HEK293 (cell line): ENCODE results near the gene ARR3.

ENCODE experiments used
- CTCF ChIA-PET: fragments of 350-600 bp; formaldehyde crosslinking; extraction: SDS; loops from one replicate; lab custom pipeline; 2021; ENCODE audit warnings: antibody characterized with exemption; lab: Yijun Ruan, JAX
- POLR2A ChIA-PET: fragments of 300-600 bp; formaldehyde crosslinking; extraction: SDS; loops from one replicate; lab custom pipeline; 2020; ENCODE audit warnings: antibody characterized with exemption, inconsistent platforms; lab: Yijun Ruan, JAX
- H3K27ac ChIP-seq: fragments of 200-500 bp; sonication (Bioruptor generic); 2 replicates; pipeline ENCODE4 v1.5.1; 2014; ENCODE audit warnings: low read depth, low read length, control low read depth, inconsistent platforms; ENCODE audit errors: extremely low read depth
- H3K36me3 ChIP-seq, 2 experiments: fragments of 200-500 bp in 1 of 2; sonication (Bioruptor generic) in 1 of 2; 1 replicate in 1 of 2; 2 replicates in 1 of 2; pipeline ENCODE4 v1.5.1; 2014 to 2017; ENCODE audit warnings: inconsistent platforms in 2 of 2, low read length in 2 of 2; ENCODE audit not compliant: control insufficient read depth in 2 of 2, insufficient read depth in 1 of 2
- H3K4me1 ChIP-seq: fragments of 200-500 bp; sonication (Bioruptor generic); 2 replicates; pipeline ENCODE4 v1.5.1; 2014; ENCODE audit warnings: mild to moderate bottlenecking, low read length, inconsistent platforms; ENCODE audit not compliant: control insufficient read depth, insufficient read depth
- H3K4me3 ChIP-seq: 2 replicates; pipeline ENCODE4 v1.5.1; 2011; ENCODE audit warnings: low read depth, mild to moderate bottlenecking, control low read depth, low read length, moderate library complexity
- H3K9me3 ChIP-seq: fragments of 200-500 bp; sonication (Bioruptor generic); 2 replicates; pipeline ENCODE4 v1.5.1; 2014; ENCODE audit warnings: low read depth, low read length, inconsistent platforms; ENCODE audit not compliant: control insufficient read depth, insufficient read depth
- FEZF1 ChIP-seq: fragments of 450-650 bp; formaldehyde crosslinking; IDR thresholded peaks from 2 replicates; pipeline ENCODE4 v1.5.1; 2016; ENCODE audit warnings: missing biosample characterization, missing genetic modification characterization
- GFI1B ChIP-seq: fragments of 450-650 bp; formaldehyde crosslinking; IDR thresholded peaks from 2 replicates; pipeline ENCODE4 v1.5.1; 2016; ENCODE audit warnings: missing biosample characterization, missing genetic modification characterization
- KLF7 ChIP-seq: fragments of 450-650 bp; formaldehyde crosslinking; IDR thresholded peaks from 2 replicates; pipeline ENCODE4 v1.5.1; 2016; ENCODE audit warnings: missing biosample characterization, missing genetic modification characterization, borderline replicate concordance
- MEIS1 ChIP-seq: sonication (generic); formaldehyde crosslinking; IDR thresholded peaks from 2 replicates; pipeline ENCODE4 v1.8.1; 2022; ENCODE audit warnings: missing genetic modification reagents, mild to moderate bottlenecking, borderline replicate concordance
- PRDM1 ChIP-seq: fragments of 450-650 bp; formaldehyde crosslinking; IDR thresholded peaks from 2 replicates; pipeline ENCODE4; 2016; ENCODE audit warnings: missing biosample characterization, missing genetic modification characterization
- RBAK ChIP-seq: fragments of 450-650 bp; formaldehyde crosslinking; IDR thresholded peaks from 2 replicates; pipeline ENCODE4 v1.5.1; 2016; ENCODE audit warnings: missing biosample characterization, missing genetic modification characterization
- REPIN1 ChIP-seq: fragments of 450-650 bp; formaldehyde crosslinking; IDR thresholded peaks from 2 replicates; pipeline ENCODE4 v1.5.1; 2017; ENCODE audit warnings: missing biosample characterization, missing genetic modification characterization, low read depth
- SCRT2 ChIP-seq: fragments of 450-650 bp; formaldehyde crosslinking; IDR thresholded peaks from 2 replicates; pipeline ENCODE4 v1.5.1; 2016; ENCODE audit warnings: missing biosample characterization, missing genetic modification characterization
- TRIM28 ChIP-seq: IDR thresholded peaks from 2 replicates; pipeline ENCODE4 v1.6.1; 2011; ENCODE audit warnings: low read length, control low read depth, borderline replicate concordance
- ZBTB1 ChIP-seq: fragments of 450-650 bp; formaldehyde crosslinking; IDR thresholded peaks from 2 replicates; pipeline ENCODE4 v1.5.1; 2016; ENCODE audit warnings: missing biosample characterization, missing genetic modification characterization
- ZBTB21 ChIP-seq: fragments of 450-650 bp; formaldehyde crosslinking; IDR thresholded peaks from 2 replicates; pipeline ENCODE4 v1.5.1; 2017; ENCODE audit warnings: missing biosample characterization, missing genetic modification characterization
- ZBTB8A ChIP-seq: fragments of 450-650 bp; formaldehyde crosslinking; IDR thresholded peaks from 2 replicates; pipeline ENCODE4 v1.5.1; 2016; ENCODE audit warnings: missing biosample characterization, missing genetic modification characterization
- ZNF169 ChIP-seq: fragments of 450-650 bp; formaldehyde crosslinking; IDR thresholded peaks from 2 replicates; pipeline ENCODE4 v1.5.1; 2016; ENCODE audit warnings: missing biosample characterization, missing genetic modification characterization
- ZNF292 ChIP-seq: fragments of 450-650 bp; formaldehyde crosslinking; IDR thresholded peaks from 2 replicates; pipeline ENCODE4 v1.5.1; 2016; ENCODE audit warnings: low read depth, missing biosample characterization, missing genetic modification characterization, borderline replicate concordance
- ZNF600 ChIP-seq: fragments of 450-650 bp; formaldehyde crosslinking; IDR thresholded peaks from 2 replicates; pipeline ENCODE4 v1.5.1; 2016; ENCODE audit warnings: missing biosample characterization, missing genetic modification characterization
- ZNF610 ChIP-seq: fragments of 450-650 bp; formaldehyde crosslinking; IDR thresholded peaks from 2 replicates; pipeline ENCODE4 v1.5.1; 2016; ENCODE audit warnings: missing biosample characterization, missing genetic modification characterization, borderline replicate concordance
- ZNF624 ChIP-seq: fragments of 450-650 bp; formaldehyde crosslinking; IDR thresholded peaks from 2 replicates; pipeline ENCODE4 v1.5.1; 2017; ENCODE audit warnings: missing biosample characterization, missing genetic modification characterization
- ZNF654 ChIP-seq: fragments of 450-650 bp; formaldehyde crosslinking; IDR thresholded peaks from 2 replicates; pipeline ENCODE4 v1.5.1; 2016; ENCODE audit warnings: low read depth, missing biosample characterization, missing genetic modification characterization
- ZNF658 ChIP-seq: fragments of 450-650 bp; formaldehyde crosslinking; IDR thresholded peaks from 2 replicates; pipeline ENCODE4; 2016; ENCODE audit warnings: missing biosample characterization, missing genetic modification characterization
- ZNF664 ChIP-seq: fragments of 450-650 bp; formaldehyde crosslinking; IDR thresholded peaks from 2 replicates; pipeline ENCODE4 v1.5.1; 2016; ENCODE audit warnings: missing biosample characterization, missing genetic modification characterization
- ZNF776 ChIP-seq: fragments of 450-650 bp; formaldehyde crosslinking; IDR thresholded peaks from 2 replicates; pipeline ENCODE4 v1.5.0; 2017; ENCODE audit warnings: missing biosample characterization, missing genetic modification characterization, borderline replicate concordance
- TF ChIP-seq, protein P1 (sequence below): fragments of 450-650 bp; formaldehyde crosslinking; IDR thresholded peaks from 2 replicates; pipeline ENCODE4 v1.5.1; 2016; ENCODE audit warnings: missing biosample characterization, missing genetic modification characterization
- TF ChIP-seq, protein P2 (sequence below): fragments of 450-650 bp; formaldehyde crosslinking; IDR thresholded peaks from 2 replicates; pipeline ENCODE4 v1.5.1; 2016; ENCODE audit warnings: missing biosample characterization, missing genetic modification characterization
- TF ChIP-seq, protein P3 (sequence below): fragments of 450-650 bp; formaldehyde crosslinking; IDR thresholded peaks from 2 replicates; pipeline ENCODE4 v1.5.1; 2016; ENCODE audit warnings: missing biosample characterization, missing genetic modification characterization, borderline replicate concordance

The ARR3 gene

GRCh38 chrX:70254063-70254400 lies 14.1 kb upstream of the ARR3 start:
- no peaks in the 10 kb centered on the region; the same call in none of the 2 replicates for H3K9me3 ChIP-seq
- H3K4me3 ChIP-seq: no peak overlapping the region
- no peaks in the 10 kb centered on the region for H3K36me3 ChIP-seq
- no peaks in the 10 kb centered on the region for H3K4me1 ChIP-seq
- ChIA-PET POLR2A (no interaction called here), CTCF (interaction anchor here (0.7 to 1.4 kb wide), 3 partner anchors 9 to 121 kb away, joined by 3 read pairs; partner anchors contain the start of gene IGBP1)
- TF ChIP-seq SCRT2 (tag by site-specific recombination) (no peak), TRIM28 (no peak), KLF7 (no peak), ZBTB21 (tag by site-specific recombination) (no peak), ZNF600 (tag by site-specific recombination) (no peak), ZNF654 (tag by site-specific recombination) (no peak), ZNF658 (tag by site-specific recombination) (no peak), RBAK (tag by site-specific recombination) (no peak), ZNF664 (tag by site-specific recombination) (no peak)
- TF ChIP-seq, protein P1, sequence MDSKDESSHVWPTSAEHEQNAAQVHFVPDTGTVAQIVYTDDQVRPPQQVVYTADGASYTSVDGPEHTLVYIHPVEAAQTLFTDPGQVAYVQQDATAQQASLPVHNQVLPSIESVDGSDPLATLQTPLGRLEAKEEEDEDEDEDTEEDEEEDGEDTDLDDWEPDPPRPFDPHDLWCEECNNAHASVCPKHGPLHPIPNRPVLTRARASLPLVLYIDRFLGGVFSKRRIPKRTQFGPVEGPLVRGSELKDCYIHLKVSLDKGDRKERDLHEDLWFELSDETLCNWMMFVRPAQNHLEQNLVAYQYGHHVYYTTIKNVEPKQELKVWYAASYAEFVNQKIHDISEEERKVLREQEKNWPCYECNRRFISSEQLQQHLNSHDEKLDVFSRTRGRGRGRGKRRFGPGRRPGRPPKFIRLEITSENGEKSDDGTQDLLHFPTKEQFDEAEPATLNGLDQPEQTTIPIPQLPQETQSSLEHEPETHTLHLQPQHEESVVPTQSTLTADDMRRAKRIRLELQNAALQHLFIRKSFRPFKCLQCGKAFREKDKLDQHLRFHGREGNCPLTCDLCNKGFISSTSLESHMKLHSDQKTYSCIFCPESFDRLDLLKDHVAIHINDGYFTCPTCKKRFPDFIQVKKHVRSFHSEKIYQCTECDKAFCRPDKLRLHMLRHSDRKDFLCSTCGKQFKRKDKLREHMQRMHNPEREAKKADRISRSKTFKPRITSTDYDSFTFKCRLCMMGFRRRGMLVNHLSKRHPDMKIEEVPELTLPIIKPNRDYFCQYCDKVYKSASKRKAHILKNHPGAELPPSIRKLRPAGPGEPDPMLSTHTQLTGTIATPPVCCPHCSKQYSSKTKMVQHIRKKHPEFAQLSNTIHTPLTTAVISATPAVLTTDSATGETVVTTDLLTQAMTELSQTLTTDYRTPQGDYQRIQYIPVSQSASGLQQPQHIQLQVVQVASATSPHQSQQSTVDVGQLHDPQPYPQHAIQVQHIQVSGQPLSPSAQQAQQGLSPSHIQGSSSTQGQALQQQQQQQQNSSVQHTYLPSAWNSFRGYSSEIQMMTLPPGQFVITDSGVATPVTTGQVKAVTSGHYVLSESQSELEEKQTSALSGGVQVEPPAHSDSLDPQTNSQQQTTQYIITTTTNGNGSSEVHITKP: no peak
- H3K27ac ChIP-seq: no peak overlapping the region

- Histone ChIP-seq H3K9me3 (no peaks in the 10 kb centered on the region; the same call in none of the 2 replicates), H3K4me3 (no peak overlapping the region), H3K27ac (no peak overlapping the region), H3K36me3 (no peaks in the 10 kb centered on the region), H3K4me1 (no peaks in the 10 kb centered on the region)
- POLR2A ChIA-PET: no interaction called here
- CTCF ChIA-PET: interaction anchor here (1.0 kb wide), 1 partner anchor 8 kb away, joined by 3 read pairs; no protein-coding TSS in a partner anchor
- TF ChIP-seq ZNF610 (no peak), ZNF776 (tag by site-specific recombination) (no peak), ZBTB8A (tag by site-specific recombination) (no peak), ZNF624 (tag by site-specific recombination) (no peak), MEIS1 (CRISPR knock-in tag) (no peak), ZBTB1 (tag by site-specific recombination) (no peak), ZNF292 (tag by site-specific recombination) (no peak), FEZF1 (tag by site-specific recombination) (no peak), GFI1B (tag by site-specific recombination) (no peak), PRDM1 (tag by site-specific recombination) (no peak), REPIN1 (no peak), ZNF169 (tag by site-specific recombination) (no peak)
- TF ChIP-seq, protein P2, sequence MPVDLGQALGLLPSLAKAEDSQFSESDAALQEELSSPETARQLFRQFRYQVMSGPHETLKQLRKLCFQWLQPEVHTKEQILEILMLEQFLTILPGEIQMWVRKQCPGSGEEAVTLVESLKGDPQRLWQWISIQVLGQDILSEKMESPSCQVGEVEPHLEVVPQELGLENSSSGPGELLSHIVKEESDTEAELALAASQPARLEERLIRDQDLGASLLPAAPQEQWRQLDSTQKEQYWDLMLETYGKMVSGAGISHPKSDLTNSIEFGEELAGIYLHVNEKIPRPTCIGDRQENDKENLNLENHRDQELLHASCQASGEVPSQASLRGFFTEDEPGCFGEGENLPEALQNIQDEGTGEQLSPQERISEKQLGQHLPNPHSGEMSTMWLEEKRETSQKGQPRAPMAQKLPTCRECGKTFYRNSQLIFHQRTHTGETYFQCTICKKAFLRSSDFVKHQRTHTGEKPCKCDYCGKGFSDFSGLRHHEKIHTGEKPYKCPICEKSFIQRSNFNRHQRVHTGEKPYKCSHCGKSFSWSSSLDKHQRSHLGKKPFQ (tag by site-specific recombination): no peak
- TF ChIP-seq, protein P3, sequence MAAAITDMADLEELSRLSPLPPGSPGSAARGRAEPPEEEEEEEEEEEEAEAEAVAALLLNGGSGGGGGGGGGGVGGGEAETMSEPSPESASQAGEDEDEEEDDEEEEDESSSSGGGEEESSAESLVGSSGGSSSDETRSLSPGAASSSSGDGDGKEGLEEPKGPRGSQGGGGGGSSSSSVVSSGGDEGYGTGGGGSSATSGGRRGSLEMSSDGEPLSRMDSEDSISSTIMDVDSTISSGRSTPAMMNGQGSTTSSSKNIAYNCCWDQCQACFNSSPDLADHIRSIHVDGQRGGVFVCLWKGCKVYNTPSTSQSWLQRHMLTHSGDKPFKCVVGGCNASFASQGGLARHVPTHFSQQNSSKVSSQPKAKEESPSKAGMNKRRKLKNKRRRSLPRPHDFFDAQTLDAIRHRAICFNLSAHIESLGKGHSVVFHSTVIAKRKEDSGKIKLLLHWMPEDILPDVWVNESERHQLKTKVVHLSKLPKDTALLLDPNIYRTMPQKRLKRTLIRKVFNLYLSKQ (tag by site-specific recombination): no peak
Observed at GRCh38 chrX:70254909-70255308, 13.2 kb upstream of the ARR3 start.
